Skin of body (tissue), 2 donors: ENCODE data around the gene COL6A3. TPM values are rescaled to one million over a fixed set of nuclear protein-coding genes. Genes with fewer than 3 reads are reported as not detected.
A peak's percentile ranks its signal among the peaks of the same experiment; 100 is the strongest.

Experiments used
- DNase-seq: peaks from one replicate; lab custom pipeline; 2025; lab: John Stamatoyannopoulos, UW
- total RNA-seq: library from RNA; depleted of rRNA; stranded (reverse); fragments of >200 nt; gene quantifications from one replicate; pipeline ENCODE4 v1.2.3, GENCODE V29; 2014

The COL6A3 gene, protein sequence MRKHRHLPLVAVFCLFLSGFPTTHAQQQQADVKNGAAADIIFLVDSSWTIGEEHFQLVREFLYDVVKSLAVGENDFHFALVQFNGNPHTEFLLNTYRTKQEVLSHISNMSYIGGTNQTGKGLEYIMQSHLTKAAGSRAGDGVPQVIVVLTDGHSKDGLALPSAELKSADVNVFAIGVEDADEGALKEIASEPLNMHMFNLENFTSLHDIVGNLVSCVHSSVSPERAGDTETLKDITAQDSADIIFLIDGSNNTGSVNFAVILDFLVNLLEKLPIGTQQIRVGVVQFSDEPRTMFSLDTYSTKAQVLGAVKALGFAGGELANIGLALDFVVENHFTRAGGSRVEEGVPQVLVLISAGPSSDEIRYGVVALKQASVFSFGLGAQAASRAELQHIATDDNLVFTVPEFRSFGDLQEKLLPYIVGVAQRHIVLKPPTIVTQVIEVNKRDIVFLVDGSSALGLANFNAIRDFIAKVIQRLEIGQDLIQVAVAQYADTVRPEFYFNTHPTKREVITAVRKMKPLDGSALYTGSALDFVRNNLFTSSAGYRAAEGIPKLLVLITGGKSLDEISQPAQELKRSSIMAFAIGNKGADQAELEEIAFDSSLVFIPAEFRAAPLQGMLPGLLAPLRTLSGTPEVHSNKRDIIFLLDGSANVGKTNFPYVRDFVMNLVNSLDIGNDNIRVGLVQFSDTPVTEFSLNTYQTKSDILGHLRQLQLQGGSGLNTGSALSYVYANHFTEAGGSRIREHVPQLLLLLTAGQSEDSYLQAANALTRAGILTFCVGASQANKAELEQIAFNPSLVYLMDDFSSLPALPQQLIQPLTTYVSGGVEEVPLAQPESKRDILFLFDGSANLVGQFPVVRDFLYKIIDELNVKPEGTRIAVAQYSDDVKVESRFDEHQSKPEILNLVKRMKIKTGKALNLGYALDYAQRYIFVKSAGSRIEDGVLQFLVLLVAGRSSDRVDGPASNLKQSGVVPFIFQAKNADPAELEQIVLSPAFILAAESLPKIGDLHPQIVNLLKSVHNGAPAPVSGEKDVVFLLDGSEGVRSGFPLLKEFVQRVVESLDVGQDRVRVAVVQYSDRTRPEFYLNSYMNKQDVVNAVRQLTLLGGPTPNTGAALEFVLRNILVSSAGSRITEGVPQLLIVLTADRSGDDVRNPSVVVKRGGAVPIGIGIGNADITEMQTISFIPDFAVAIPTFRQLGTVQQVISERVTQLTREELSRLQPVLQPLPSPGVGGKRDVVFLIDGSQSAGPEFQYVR (N-terminal part only)
- 637 TPM for total RNA-seq

DNA sequence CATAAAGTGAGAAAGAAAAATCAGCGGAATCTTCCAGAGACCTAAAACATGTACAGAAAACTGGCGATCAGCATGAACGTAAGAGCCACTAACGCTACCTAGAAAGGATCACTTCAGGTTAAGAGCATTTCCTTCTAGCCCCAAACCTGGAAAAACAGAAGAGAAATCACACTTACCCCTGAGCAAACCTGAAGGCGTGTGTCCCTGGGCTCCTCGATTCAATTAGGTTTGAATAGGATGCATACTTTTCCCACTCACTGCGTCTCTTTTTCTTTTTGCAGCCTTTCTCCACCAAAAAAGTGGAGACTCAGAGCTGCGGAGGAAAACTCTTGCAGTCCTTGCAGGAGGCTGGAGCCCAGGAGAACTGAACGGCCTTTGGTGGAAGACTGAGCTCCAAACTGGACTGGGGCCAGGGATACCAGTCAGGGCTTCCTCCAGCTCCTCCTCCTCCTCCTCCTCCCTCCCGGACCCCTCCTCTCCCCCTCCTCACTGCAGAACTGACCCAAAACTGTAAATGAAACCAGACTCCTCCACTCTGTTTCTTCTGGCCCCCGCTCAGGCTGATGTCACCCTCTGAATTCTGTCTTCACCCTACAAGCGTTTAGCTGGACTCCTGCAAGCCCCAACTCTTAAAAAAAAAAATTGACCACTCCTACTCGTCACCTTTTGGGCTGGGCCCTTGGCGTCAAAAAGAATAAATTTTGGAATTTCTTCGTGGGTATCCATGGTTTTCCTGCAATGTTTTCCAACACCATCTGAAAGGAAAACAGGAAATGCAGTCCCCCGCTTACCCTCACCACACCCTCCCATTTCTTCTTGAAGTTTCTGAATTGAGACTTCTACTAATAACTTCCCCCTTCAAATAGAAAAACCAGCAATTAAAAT lies at the start of gene COL6A3:
Gene COL6A3, minus strand, starts transcription at position 388 of the 885 bp plus-strand sequence. CDS start 17,347 bp downstream, outside the sequence.
- peak; percentile 85 for DNase-seq

DNA sequence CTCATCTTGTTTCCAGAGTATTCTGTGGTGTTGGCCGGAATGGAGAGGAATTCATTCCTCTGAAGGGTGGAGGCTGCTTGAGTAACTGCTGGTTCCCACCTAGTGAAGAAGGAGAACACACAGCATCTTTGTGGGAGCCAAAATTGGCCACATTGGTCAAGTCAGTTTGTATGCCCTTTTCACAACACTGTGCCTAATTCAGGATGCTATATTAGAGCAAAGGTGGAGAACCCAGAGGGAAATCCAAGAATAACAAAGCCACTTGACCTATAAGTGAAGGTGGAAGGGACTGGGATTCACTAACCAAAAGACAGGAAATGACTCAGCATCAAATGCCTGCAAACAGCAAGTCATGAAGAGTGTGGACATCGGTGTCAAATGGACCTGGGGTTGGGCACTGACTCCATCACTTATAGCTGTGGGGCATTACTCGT lies 45.8 kb upstream of the COL6A3 start:
- DNase-seq, result no peak

DNA sequence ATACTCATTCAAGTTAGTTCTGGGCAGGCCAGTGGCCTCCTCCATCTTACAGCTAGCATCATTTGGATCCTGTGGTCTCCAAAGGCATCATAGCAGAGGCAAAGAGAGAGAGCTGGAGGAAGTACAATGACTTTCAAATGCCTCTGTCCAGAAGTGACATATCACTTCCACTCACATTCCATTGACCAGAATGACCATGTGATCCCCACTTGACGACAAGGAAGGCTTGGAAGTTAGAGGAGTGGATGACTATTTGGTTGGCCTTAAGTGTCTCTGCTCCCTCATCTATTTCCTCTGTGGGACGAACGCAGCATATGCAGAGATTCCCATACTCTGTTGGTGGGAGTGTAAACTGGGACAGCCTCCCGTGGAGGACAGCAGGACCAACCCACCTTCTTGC lies 45.3 kb upstream of the COL6A3 start:
- DNase-seq, result no peak

DNA sequence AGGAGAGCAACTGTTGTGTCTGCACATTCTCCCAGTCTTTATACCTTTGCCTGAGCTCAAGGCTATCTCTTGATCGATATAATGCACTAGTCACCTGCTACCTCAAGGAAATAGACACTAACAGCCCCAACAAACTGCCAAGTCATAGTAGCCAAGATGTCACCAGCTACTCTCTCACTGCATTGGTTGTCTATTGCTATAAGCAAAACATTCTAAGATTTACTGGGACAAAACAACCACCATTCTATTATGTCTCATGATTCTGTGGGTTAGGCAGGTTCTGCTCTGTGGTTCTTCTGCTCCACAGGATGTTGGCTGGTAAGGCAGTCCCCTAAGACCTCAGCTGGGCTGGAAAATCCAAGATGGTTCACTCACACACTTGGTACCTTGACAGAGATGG lies 44.6 kb upstream of the COL6A3 start:
- DNase-seq, result no peak

DNA sequence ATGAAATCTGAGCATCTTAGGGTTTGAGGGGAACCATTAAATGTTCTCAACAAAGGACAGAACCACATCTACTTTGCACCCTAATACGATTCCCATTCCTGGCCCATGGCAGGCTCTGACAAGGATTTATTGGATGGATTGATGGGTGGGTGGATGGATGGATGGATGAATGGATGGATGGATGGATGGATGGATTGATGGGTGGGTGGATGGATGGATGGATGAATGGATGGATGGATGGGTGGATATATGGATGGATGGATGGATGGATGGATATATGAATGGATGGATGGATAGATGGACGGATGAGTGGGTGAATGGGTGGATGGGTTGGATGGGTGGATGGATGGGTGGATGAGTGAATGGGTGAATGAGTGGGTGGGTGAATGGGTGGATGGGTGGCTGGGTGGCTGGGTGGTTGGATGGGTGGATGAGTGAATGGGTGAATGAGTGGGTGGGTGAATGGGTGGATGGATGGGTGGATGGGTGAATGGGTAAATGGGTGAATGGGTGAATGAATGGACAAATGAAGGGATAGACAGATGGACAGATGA lies 43.5 kb upstream of the COL6A3 start:
- no peak for DNase-seq

DNA sequence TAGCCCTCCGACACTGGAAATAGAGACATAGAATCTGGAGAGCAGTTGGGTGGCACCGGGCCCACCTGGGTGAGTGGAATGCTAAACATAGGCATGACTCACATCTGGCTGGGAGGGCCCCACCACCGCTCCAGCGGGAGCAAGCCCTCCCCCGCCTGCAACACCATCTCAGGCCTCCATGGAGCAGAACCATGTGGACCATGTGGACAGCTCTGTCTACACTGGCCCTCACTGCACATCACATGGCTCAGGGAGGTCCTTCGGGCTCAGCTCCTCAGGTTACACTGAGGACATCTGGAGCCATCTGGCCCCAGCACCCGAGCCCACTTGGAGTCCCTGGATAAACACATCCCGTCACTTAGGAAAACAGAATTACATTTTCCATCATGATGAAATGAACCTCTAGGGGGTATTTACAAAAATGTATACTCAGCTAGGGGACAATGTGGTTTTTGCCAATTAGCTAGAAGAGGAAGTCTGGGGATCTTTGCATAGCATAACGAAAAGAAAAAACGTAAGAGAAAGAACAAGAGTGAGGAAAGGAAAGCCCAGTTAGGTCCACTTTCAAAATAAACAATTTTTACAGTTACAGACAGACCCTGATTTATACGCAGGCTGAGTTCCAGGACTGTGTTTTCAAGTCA lies 42.4 kb upstream of the COL6A3 start:
- peak; percentile 81 for DNase-seq

DNA sequence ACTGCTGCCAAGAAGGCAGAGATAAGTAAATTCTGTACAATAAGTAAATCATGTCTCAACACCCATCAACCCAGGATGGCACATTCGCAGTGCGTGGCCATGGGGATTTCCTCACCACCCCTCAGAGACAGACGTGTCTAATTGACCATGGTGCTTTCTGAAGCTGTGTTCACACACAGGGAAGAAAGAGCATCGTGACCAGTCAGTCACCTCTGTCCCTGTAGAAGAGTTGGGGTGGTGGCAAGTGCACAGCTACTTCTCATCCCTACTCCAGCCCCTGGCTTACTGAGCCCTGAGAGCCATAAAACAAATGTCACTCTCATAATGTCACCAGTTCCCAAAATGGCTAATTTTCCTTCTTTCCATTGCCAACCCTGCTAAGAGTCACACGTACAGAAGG lies 41.8 kb upstream of the COL6A3 start:
- no peak for DNase-seq

DNA sequence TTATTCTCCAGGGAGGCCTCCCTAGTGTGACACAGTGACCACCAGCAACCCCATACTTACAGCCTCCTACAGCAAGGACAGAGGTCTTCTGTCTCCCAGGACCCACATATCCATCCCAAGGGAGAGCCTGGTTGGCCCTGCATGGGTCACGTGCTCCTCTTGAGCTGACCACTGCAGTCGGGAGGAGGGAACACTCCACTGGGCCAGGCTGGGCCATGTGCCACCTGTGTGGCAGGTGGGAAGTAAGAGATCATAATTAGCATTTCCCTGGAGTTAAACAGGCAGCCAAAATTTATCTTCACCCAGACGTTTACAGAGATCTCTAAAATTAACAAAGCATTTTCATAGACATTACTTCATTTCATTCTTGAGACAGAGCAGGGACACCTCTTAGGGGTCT lies 39.7 kb upstream of the COL6A3 start:
- DNase-seq, result no peak

DNA sequence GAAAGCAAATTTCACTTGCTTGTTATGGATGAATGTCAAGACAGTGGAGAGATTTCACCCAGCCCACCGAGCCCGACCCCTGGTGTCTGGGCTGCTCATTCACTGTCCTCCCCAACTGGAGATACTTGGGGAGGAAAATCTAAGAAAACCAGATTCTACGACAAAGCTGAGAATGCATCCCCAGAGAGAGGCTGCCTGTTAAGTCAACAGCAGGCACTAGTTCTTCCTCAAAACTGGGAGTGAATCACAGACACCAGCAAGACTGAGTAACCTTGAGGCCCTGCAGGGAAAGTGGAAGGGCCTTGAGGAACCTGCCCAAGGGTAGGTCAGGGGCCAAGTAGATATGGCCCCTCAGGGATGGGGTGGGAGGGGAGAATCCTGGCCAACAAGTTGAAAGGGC lies 38.9 kb upstream of the COL6A3 start:
- DNase-seq, result no peak

DNA sequence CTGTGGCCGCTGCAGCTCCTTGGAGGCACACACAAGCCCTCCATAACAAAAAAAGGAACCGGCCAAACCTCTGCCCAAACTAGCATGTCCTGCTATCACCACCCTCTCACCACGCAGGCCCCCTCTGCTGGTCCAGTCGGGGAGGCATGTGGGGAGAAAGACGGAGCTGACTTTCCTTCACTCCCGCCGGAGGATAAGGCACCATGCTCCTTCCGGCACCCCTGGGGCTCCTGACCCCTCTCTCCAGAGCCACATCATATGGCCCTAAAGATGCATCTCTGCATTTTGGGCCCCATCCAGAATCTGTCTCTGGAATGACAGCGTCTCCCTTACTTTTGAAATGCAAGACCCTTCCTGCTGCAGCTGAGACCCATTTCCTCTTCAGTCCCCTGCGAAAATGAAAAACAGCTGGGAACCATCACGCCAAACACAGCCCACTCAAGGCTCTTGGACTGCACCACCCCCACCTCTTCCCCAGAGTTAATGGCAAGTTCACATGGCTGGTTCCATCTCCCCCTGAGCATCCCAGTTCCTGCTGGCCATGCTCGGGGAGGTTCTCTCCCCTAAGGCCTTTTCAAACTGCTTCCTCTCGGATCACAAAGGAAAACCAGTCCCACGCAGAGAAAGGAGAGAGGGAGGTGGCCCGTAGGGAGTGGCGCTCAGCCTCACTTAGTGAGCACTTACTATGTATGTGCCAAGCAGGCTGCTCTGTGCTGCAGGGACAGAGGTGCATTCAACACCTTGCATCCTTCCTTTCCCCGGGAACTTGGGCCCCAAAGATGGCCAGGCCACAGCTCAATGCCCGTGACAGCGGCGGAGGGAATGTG lies 37.9 kb upstream of the COL6A3 start:
- peak; percentile 48 for DNase-seq

DNA sequence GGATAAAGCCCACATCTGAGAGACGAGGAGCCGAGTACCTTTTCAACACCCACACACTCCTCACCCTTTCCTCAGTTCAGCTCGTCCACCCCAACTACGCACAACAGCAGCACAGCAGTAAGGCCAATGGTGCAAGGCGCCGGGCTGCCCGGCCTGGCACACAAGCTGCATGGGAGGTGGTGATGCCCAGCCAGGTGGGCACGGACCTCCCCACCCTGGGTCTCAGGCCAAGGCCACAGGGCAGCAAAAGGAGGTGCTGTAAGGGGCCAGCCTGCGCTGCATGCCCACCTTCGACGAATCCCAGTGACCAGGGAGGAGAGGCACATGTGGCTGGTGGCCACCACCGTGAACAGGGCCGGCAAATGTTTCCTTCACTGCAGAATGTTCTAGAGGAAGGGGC lies 36.6 kb upstream of the COL6A3 start:
- DNase-seq, result no peak

DNA sequence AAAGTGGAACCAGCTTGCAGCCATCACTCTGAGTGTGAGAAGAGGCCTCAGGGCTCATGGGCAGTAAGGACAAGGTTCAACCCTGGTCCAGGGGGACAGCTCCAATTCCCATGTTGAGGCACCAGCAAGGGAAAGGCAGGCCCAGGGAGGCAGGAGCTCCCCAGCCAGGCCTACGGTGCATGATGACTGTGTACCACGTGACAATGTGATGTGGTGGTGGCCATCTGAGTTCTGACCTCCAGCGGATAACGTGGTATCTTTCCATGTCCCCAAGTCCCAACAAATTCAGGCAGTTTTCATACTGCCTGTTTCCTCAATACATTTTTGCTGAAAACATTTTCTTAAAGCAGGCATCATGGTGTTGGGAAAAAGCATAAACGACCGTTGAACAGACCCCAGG lies 36.1 kb upstream of the COL6A3 start:
- DNase-seq, result no peak

DNA sequence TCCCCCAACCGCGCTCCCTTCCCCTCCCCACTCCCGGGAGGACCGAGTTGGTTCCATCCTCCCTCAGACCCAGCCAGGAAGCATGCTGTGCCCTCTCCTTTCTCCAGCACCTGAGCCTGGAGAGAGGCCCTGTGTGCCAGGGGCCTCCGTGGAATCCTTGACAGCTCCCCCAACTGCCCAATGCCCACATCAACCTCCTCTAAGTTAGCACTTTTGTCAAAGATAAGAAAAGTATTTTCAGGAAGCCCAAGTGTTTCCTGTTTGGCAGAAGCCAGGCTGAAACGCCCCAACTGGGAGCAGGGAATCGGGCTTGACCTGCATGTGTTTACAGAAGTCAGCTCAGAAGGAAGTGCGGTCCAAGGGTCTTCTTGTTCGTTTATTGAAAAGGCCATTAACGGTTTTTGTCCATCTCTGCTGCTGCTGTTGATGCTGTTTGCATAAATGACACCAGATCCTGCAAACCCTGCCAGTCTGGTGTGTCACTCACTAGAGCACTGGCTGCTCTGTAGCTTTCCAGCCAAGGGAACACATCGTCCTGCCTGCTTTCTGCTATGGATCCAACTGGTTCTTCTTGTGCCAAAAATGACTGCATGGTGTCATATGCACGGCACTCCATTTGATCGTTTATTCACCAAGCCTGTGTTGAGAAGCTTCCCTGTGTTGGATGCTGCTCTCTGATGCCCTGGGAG lies 35.4 kb upstream of the COL6A3 start:
- DNase-seq, result no peak

DNA sequence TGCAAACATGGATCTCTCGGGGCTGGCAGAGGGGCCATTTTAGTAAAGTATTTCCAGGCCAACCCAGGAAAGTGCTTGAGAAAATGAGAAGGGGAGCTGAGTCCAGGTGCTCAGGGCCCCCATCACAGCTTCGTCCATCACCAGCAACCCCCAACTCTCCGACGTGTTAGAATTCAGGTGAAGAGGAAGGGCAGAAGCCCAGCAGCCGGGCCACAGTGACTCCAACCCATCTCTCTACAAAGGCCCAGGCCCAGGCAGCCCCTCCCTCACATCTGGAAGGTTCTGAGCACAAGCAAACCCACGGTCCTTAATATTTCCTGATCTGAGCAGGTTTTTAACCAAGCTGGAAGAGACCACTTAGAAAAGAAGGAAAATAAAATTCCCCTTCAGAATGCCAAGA lies 34.7 kb upstream of the COL6A3 start:
- DNase-seq, result no peak

DNA sequence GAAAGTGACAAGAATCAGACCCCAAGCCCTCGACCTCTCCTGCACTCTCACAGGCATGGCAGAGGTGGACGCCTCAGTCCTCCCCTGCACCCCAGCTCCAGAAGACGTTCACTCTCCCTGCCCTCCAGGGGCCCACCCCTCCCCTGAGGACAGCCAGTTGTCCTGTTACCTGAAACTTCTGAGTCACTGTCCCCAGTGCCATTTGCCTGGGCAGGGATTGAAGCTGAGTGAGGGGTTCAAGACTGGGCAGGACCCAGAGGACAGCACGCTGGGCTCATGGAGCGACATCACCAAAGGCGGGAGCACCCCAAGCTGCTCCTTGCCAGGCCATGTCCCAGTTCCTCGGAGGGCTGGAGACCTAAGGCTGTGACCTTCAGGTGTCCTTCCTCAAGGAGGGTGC lies 34.2 kb upstream of the COL6A3 start:
- DNase-seq, result no peak

DNA sequence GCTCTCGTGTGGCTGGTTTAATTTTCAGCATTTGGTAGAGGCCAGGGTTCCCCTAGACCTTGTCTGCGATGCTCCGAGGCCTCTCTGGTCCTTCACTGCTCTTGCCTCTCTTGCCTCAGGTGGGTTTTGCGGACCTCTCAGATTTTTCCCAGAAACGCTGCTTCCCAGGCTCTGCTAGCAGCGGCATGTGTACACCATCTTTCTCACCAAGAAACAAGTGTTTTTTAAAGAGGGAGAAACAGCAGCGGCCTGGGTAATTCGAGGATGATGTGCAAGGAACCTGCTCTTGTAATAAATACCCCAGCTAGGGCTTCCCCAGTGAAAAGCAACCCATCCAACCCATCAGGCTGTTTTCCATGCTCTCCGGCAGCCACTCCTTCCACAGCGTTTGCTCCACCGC lies 33.5 kb upstream of the COL6A3 start:
- no peak for DNase-seq

DNA sequence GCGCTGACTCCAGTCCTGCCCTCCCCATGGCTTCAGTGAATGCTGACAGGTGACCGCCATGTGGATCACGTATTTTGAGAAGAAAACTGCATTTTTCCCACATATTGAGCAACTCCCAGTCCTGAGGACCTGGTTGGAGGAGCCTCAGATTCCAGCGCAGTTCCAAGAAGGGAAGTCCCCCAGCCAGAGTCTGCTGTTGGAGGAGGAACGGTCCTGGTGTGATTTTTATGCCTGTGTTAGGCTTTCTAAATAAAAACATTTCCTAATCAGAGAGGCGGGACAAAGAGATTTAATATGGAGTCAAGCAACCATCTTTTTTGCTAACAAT lies 32.3 kb upstream of the COL6A3 start:
- no peak for DNase-seq

DNA sequence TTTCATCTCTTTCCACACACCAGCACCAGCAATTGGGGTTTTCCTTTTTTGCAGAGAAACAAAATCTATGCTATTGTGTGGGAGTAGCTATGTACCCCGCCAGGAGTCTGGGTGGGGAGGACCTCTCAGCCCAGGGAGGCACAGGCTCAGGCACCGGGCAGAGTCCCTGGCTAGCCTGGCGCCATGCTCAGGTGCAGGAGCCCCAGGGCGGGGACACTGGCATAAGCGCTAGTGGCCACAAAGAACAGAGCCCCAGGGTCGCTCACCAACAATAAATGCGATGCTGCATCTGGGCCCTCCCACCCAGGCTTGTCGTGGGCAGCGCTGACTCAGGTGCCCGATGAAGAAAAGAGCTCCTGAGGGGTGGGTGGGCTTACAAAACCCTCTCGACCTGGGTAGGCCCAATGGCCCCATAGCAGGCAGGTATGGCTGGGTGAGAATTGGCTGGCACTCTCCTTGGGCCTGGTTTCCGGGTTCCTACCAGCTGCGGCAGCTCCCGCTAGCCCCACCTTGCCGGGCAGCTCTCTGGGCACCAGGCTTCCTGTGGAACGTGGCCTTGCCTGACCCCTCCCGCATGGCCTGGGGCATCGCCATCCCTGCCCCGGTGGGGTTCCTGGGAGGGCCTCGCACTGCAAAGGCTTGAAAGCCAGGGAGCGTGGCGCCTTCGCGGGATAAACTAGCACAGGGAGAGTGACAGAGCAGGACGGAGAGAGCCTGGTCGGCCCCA lies 31.8 kb upstream of the COL6A3 start:
- no peak for DNase-seq
